Trophoblast cell (in vitro differentiated cells and primary cell): ENCODE results near the gene ZNF148.

Experiments
- DNase-seq, 2 donors: peaks; one replicate each; pipeline ENCODE4 v3.0.0-alpha.2; 2016
- H2AFZ ChIP-seq: 2 replicates; pipeline ENCODE4 v1.6.1; 2013; ENCODE audit warnings: low read length, moderate library complexity, mild to moderate bottlenecking; ENCODE audit not compliant: insufficient read depth, poor library complexity
- H2AK5ac ChIP-seq: 2 replicates; pipeline ENCODE4 v1.6.1; 2013; ENCODE audit warnings: mild to moderate bottlenecking, low read length
- H2BK120ac ChIP-seq: 2 replicates; pipeline ENCODE4 v1.6.1; 2013; ENCODE audit warnings: low read length, mild to moderate bottlenecking, moderate library complexity; ENCODE audit not compliant: insufficient read depth, poor library complexity
- H2BK12ac ChIP-seq: 2 replicates; pipeline ENCODE4 v1.6.1; 2013; ENCODE audit warnings: mild to moderate bottlenecking, low read length, moderate library complexity
- H2BK5ac ChIP-seq: 2 replicates; pipeline ENCODE4 v1.6.1; 2013; ENCODE audit warnings: low read length, low read depth, moderate library complexity, mild to moderate bottlenecking; ENCODE audit not compliant: poor library complexity
- H3K14ac ChIP-seq: 2 replicates; pipeline ENCODE4 v1.6.1; 2013; ENCODE audit warnings: mild to moderate bottlenecking, low read length
- H3K18ac ChIP-seq: 2 replicates; pipeline ENCODE4 v1.6.1; 2013; ENCODE audit warnings: mild to moderate bottlenecking, low read length
- H3K23ac ChIP-seq: 2 replicates; pipeline ENCODE4 v1.6.1; 2013; ENCODE audit warnings: low read length
- H3K27ac ChIP-seq: 2 replicates; pipeline ENCODE4 v1.5.1; 2013; ENCODE audit warnings: low read depth, mild to moderate bottlenecking, inconsistent platforms, low read length, moderate library complexity
- H3K27me3 ChIP-seq: 2 replicates; pipeline ENCODE4 v1.6.1; 2013; ENCODE audit warnings: inconsistent platforms, mild to moderate bottlenecking, low read length, moderate library complexity; ENCODE audit not compliant: insufficient read depth
- H3K36me3 ChIP-seq, 2 experiments: 1 replicate in 1 of 2; 2 replicates in 1 of 2; pipeline ENCODE4 v1.6.1; 2013; ENCODE audit warnings: low read length in 2 of 2, mild to moderate bottlenecking in 2 of 2, moderate library complexity in 1 of 2; ENCODE audit not compliant: insufficient read depth in 2 of 2, control insufficient read depth in 1 of 2
- H3K4ac ChIP-seq: 2 replicates; pipeline ENCODE4 v1.6.1; 2013; ENCODE audit warnings: low read depth, mild to moderate bottlenecking, low read length, moderate library complexity
- H3K4me1 ChIP-seq, 2 experiments: 1 replicate in 1 of 2; 2 replicates in 1 of 2; pipeline ENCODE4 v1.6.1; 2013; ENCODE audit warnings: low read length in 2 of 2, mild to moderate bottlenecking in 2 of 2, moderate library complexity in 1 of 2; ENCODE audit not compliant: insufficient read depth in 2 of 2, control insufficient read depth in 1 of 2
- H3K4me2 ChIP-seq: 2 replicates; pipeline ENCODE4 v1.6.1; 2013; ENCODE audit warnings: inconsistent platforms, mild to moderate bottlenecking, low read length, moderate library complexity
- H3K4me3 ChIP-seq: 2 replicates; pipeline ENCODE4 v1.5.1; 2013; ENCODE audit warnings: mild to moderate bottlenecking, low read depth, low read length, inconsistent platforms
- H3K79me1 ChIP-seq: one replicate; pipeline ENCODE4 v1.6.1; 2013; ENCODE audit warnings: low read length
- H3K79me2 ChIP-seq: 2 replicates; pipeline ENCODE4 v1.6.1; 2013; ENCODE audit warnings: low read length, mild to moderate bottlenecking; ENCODE audit not compliant: control insufficient read depth, insufficient read depth, poor library complexity
- H3K9ac ChIP-seq: 2 replicates; pipeline ENCODE4 v1.6.1; 2013; ENCODE audit warnings: mild to moderate bottlenecking, low read length
- H3K9me3 ChIP-seq: 2 replicates; pipeline ENCODE4 v1.6.1; 2013; ENCODE audit warnings: low read depth, mild to moderate bottlenecking, control low read depth, inconsistent platforms, low read length; ENCODE audit not compliant: insufficient read depth
- H4K12ac ChIP-seq: 2 replicates; pipeline ENCODE4 v1.6.1; 2013; ENCODE audit warnings: low read depth, mild to moderate bottlenecking, low read length, moderate library complexity
- H4K8ac ChIP-seq: 2 replicates; pipeline ENCODE4 v1.6.1; 2013; ENCODE audit warnings: low read depth, mild to moderate bottlenecking, low read length, moderate library complexity
- H4K91ac ChIP-seq: one replicate; pipeline ENCODE4 v1.6.1; 2013; ENCODE audit warnings: low read depth, mild to moderate bottlenecking, low read length, moderate library complexity
- WGBS: extraction: QIAGEN DNeasy Blood & Tissue Kit; methylation state at CpG from one replicate; pipeline ENCODE4 v1.1.7; 2013; ENCODE audit warnings: missing lambda C conversion rate; ENCODE audit not compliant: insufficient read length, insufficient coverage; ENCODE audit errors: extremely low coverage; 5-methylcytosine and 5-hydroxymethylcytosine counted together

The ZNF148 gene

DNA sequence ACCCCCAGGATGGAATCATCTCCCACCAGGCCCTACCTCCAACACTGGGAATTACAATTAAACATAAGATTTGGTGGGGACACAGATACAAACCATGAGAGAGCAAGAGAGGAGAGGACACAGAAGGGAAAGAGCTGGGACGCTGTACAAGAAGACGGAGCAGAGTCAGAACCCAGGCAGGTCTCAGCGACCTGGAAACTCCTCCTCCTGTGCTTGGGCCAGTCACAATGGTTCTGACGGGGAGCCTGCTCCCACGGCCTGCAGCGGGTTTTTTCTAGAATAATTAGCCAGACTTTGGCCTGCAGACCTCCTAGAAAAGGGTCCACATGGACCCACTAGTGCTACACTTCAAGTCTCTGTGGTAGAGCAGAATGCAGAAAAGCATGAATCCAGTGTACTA is 168.2 kb downstream of the ZNF148 start:
- Histone ChIP-seq H3K9ac (no peak overlapping the region), H3K4me3 (no peak overlapping the region), H2AFZ (no peak overlapping the region), H4K91ac (no peak overlapping the region), H3K36me3 (no peaks in the 10 kb centered on the region), H2BK120ac (no peak overlapping the region), H3K9me3 (no peaks in the 10 kb centered on the region), H3K4me1 (peaks cover 0 to 5% of the 10 kb centered on the region in 2 experiments), H4K12ac (no peak overlapping the region), H3K14ac (no peak overlapping the region), H4K8ac (no peak overlapping the region), H2BK5ac (no peak overlapping the region), H3K27ac (no peak overlapping the region), H3K79me1 (peaks cover 2% of the 10 kb centered on the region), H2AK5ac (no peak overlapping the region), H3K79me2 (no peaks in the 10 kb centered on the region), H2BK12ac (no peak overlapping the region), H3K23ac (no peak overlapping the region), H3K18ac (no peak overlapping the region), H3K4ac (no peak overlapping the region), H3K4me2 (no peak overlapping the region), H3K27me3 (no peaks in the 10 kb centered on the region)
- no CpG with 5 or more reads among the region's 6 CpGs for WGBS
- no peak for DNase-seq

DNA sequence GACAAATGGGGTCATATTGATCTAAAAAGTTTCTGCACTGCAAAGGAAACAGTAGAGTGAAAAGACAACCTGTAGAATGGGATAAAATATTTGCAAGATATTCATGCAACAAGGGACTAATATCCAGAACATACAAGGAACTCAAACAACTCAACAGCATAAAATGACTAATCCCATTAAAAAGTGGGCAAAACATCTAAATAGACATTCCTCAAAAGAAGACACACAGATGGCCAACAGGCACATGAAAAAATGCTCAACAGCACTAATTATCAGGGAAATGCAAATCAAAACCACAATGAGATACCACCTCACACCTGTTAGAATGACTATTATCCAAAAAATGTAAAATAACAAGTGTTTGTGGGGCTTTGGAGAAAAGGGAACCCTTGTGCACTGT is 171.4 kb downstream of the ZNF148 start:
- Histone ChIP-seq H3K27ac (no peak overlapping the region), H4K8ac (no peak overlapping the region), H3K27me3 (no peaks in the 10 kb centered on the region), H2BK5ac (no peak overlapping the region), H3K4me1 (no peaks in the 10 kb centered on the region), H4K12ac (no peak overlapping the region), H2BK120ac (no peak overlapping the region), H3K9me3 (no peaks in the 10 kb centered on the region), H3K18ac (no peak overlapping the region), H2AK5ac (no peak overlapping the region), H3K9ac (no peak overlapping the region), H3K23ac (no peak overlapping the region), H3K79me1 (no peaks in the 10 kb centered on the region), H3K79me2 (no peaks in the 10 kb centered on the region), H3K4me3 (no peak overlapping the region), H3K4me2 (no peak overlapping the region), H2BK12ac (no peak overlapping the region), H3K36me3 (no peaks in the 10 kb centered on the region), H2AFZ (no peak overlapping the region), H3K4ac (no peak overlapping the region), H3K14ac (no peak overlapping the region), H4K91ac (no peak overlapping the region)
- DNase-seq, result no peak

- H3K79me1 ChIP-seq, result no peaks in the 10 kb centered on the region
- no peak overlapping the region for H2BK120ac ChIP-seq
- H4K91ac ChIP-seq, result no peak overlapping the region
- no peak overlapping the region for H3K23ac ChIP-seq
- no CpG with 5 or more reads among the region's 4 CpGs for WGBS
- no peak overlapping the region for H3K18ac ChIP-seq
- no peak overlapping the region for H2BK12ac ChIP-seq
- no peaks in the 10 kb centered on the region for H3K4me1 ChIP-seq
- H2AFZ ChIP-seq, result no peak overlapping the region
- H3K4me3 ChIP-seq, result no peak overlapping the region
- H3K36me3 ChIP-seq, result no peaks in the 10 kb centered on the region
- no peaks in the 10 kb centered on the region for H3K79me2 ChIP-seq
- H2AK5ac ChIP-seq, result no peak overlapping the region
- H3K27ac ChIP-seq, result no peak overlapping the region
- H2BK5ac ChIP-seq, result no peak overlapping the region
- no peaks in the 10 kb centered on the region for H3K9me3 ChIP-seq
- no peak overlapping the region for H3K9ac ChIP-seq
- H3K4me2 ChIP-seq, result no peak overlapping the region
- no peak overlapping the region for H3K4ac ChIP-seq
- no peak overlapping the region for H3K14ac ChIP-seq
- H3K27me3 ChIP-seq, result no peaks in the 10 kb centered on the region
- peak in 1 of 2 donors; percentile 27 for DNase-seq
- H4K12ac ChIP-seq, result no peak overlapping the region
- no peak overlapping the region for H4K8ac ChIP-seq
Measured at GRCh38 chr3:125202197-125202596, 172.9 kb downstream of the ZNF148 start.

DNA sequence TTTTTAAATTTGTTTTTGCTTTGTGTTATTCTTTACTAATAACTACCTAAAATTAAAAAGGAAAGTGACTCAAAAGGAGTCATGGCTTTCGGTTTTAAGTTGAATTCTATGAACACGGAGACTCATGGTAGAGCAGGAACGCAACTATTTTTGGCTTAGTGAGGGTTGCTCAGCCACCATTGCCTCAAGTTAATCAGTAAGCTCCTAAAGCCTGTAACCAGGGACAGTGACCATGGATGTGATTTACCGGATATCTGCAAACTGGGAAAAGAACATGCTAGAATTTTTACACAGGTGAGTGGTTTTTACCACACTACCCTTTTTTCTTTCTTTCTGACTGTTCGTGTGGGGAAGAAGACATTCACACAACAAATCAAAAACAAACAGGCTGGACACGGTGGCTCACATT is 174.4 kb downstream of the ZNF148 start:
- H3K14ac ChIP-seq, result no peak overlapping the region
- no peaks in the 10 kb centered on the region for H3K36me3 ChIP-seq
- no peak overlapping the region for H3K18ac ChIP-seq
- H3K27me3 ChIP-seq, result no peaks in the 10 kb centered on the region
- no peak overlapping the region for H4K8ac ChIP-seq
- no peak overlapping the region for H3K23ac ChIP-seq
- no peak overlapping the region for H2BK120ac ChIP-seq
- H2AFZ ChIP-seq, result no peak overlapping the region
- H2AK5ac ChIP-seq, result no peak overlapping the region
- no peaks in the 10 kb centered on the region for H3K79me2 ChIP-seq
- H2BK5ac ChIP-seq, result no peak overlapping the region
- no peaks in the 10 kb centered on the region for H3K9me3 ChIP-seq
- H4K12ac ChIP-seq, result no peak overlapping the region
- H2BK12ac ChIP-seq, result no peak overlapping the region
- no peak overlapping the region for H3K27ac ChIP-seq
- H3K4ac ChIP-seq, result no peak overlapping the region
- H3K9ac ChIP-seq, result no peak overlapping the region
- WGBS, result no CpG with 5 or more reads among the region's 6 CpGs
- H3K4me2 ChIP-seq, result no peak overlapping the region
- peak in 1 of 2 donors; percentile 10 for DNase-seq
- H3K4me1 ChIP-seq, result no peaks in the 10 kb centered on the region
- H4K91ac ChIP-seq, result no peak overlapping the region
- H3K4me3 ChIP-seq, result no peak overlapping the region
- H3K79me1 ChIP-seq, result no peaks in the 10 kb centered on the region
